GM19463 (cell line): ENCODE measurements around the gene TNPO3.
A peak's percentile ranks its signal among the peaks of the same experiment; 100 is the strongest.

Experiments
- ATAC-seq: cut with Tn5 transposase; IDR thresholded peaks from one replicate; pipeline ENCODE4 v1.9.1; 2021; ENCODE audit warnings: mild to moderate bottlenecking, moderate library complexity; ENCODE audit not compliant: unreplicated experiment

Gene TNPO3

GRCh38 chr7:128911423-128912031, 143.4 kb downstream of the TNPO3 start:
- ATAC-seq: no peak

- ATAC-seq: no peak
These were observed 144.4 kb downstream of the TNPO3 start, which contains the start of gene KCP for GRCh38 chr7:128910569-128910945. Gene KCP (minus strand): TSS chr7:128910709. CDS start chr7:128910676, 33 bp downstream.

- no peak for ATAC-seq
These were observed 145.0 kb downstream of the TNPO3 start for GRCh38 chr7:128909625-128910568.

- no peak for ATAC-seq
These were observed 145.9 kb downstream of the TNPO3 start for GRCh38 chr7:128908750-128909624.

GRCh38 chr7:128906766-128907559, 147.9 kb downstream of the TNPO3 start:
- ATAC-seq: no peak

- ATAC-seq: no peak
These were observed 148.7 kb downstream of the TNPO3 start for GRCh38 chr7:128906001-128906765.

GRCh38 chr7:128904381-128905197, 150.3 kb downstream of the TNPO3 start:
- peak; percentile 58 for ATAC-seq
